Tibial artery (tissue), 4 donors: ENCODE measurements around the gene UNCX.

ENCODE experiments used
- DNase-seq, 2 donors: peaks; one replicate each; pipeline ENCODE4 v3.0.0-alpha.2; 2019
- H3K27ac ChIP-seq, 2 donors: fragments of 200-600 bp; sonication (generic) in 1 of 2; 1 replicate in 1 of 2; 2 replicates in 1 of 2; pipeline ENCODE4 v1.5.1; 2018 to 2019; ENCODE audit warnings: mild to moderate bottlenecking in 1 of 2
- H3K27me3 ChIP-seq, 2 donors: fragments of 200-600 bp; sonication (generic) in 1 of 2; one replicate each; pipeline versions ENCODE4 v1.5.1 to v1.6.0; 2016 to 2019
- H3K36me3 ChIP-seq, 3 donors: fragments of 200-600 bp; sonication (generic) in 2 of 3; one replicate each; pipeline ENCODE4 v1.5.1; 2016 to 2019; ENCODE audit warnings: mild to moderate bottlenecking in 2 of 3
- H3K4me1 ChIP-seq, 4 donors: fragments of 200-600 bp; sonication (generic) in 2 of 4; 1 replicate in 3 of 4; 2 replicates in 1 of 4; pipeline ENCODE4 v1.5.1; 2016 to 2019
- H3K4me3 ChIP-seq, 2 donors: fragments of 200-600 bp; sonication (generic) in 1 of 2; 1 replicate in 1 of 2; 2 replicates in 1 of 2; pipeline ENCODE4 v1.5.1; 2018 to 2019; ENCODE audit warnings: mild to moderate bottlenecking in 2 of 2
- H3K9me3 ChIP-seq, 3 donors: fragments of 200-600 bp; sonication (generic) in 1 of 3; one replicate each; pipeline ENCODE4 v1.5.1; 2016 to 2019
- intact Hi-C: fragments of 100-400 bp; cut with DNase I; formaldehyde crosslinking; loops from one replicate; pipeline ENCODE4 v1.15.0; 2023; ENCODE audit warnings: low total_unique reads
- TF ChIP-seq, protein P1 (sequence below), 2 experiments: fragments of 200-600 bp in 1 of 2; fragments of 450-650 bp in 1 of 2; IDR thresholded peaks; one replicate each; pipeline ENCODE4 v1.5.1; 2017 to 2019; ENCODE audit warnings: antibody characterized with exemption in 2 of 2, mild to moderate bottlenecking in 1 of 2, moderate library complexity in 1 of 2

The UNCX gene

DNA sequence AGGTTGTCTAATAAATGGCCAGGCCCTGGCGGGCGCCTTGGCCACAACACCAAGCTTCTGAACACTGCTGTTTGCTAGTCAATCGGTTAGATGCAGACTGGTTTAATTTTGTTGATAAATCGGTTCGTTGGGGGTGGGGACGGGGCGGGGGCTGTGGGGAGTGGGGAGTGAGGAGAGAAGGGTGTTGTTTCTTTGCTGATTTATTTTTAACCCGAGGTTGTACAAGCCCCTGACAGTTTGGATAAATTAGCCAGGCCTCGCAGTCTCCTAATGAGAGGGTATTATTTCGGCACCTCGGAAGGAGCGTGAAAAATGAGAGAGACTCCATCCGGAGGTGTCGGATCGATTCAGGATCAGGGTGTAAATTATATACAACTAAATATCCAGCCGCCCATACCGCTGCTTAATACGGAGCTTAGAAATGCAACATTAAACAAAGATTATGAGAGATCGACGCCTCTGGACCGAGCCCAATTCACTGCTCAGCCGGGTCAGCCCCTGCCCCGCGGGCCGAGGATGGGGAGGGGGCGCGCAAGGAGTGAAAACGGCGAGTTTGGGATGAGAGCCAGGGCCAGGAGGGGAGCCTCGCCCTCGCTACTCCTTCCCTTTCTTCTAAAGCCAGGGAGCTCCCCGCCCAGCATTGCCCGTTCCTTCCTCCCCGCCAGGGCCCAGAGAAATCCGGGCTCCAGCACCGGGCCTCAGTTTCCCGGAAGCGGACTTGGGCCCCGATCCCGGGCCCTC is 8.0 kb downstream of the UNCX start:
- intact Hi-C loops = no loop called here
- Histone ChIP-seq H3K9me3 (no peaks in the 10 kb centered on the region), H3K27ac (no peak overlapping the region), H3K4me3 (no peak overlapping the region), H3K4me1 (peaks cover 0 to 44% (median 20%) of the 10 kb centered on the region in 4 donors), H3K36me3 (no peaks in the 10 kb centered on the region), H3K27me3 (peaks cover 11 to 97% of the 10 kb centered on the region in 2 donors)
- TF ChIP-seq, protein P1, sequence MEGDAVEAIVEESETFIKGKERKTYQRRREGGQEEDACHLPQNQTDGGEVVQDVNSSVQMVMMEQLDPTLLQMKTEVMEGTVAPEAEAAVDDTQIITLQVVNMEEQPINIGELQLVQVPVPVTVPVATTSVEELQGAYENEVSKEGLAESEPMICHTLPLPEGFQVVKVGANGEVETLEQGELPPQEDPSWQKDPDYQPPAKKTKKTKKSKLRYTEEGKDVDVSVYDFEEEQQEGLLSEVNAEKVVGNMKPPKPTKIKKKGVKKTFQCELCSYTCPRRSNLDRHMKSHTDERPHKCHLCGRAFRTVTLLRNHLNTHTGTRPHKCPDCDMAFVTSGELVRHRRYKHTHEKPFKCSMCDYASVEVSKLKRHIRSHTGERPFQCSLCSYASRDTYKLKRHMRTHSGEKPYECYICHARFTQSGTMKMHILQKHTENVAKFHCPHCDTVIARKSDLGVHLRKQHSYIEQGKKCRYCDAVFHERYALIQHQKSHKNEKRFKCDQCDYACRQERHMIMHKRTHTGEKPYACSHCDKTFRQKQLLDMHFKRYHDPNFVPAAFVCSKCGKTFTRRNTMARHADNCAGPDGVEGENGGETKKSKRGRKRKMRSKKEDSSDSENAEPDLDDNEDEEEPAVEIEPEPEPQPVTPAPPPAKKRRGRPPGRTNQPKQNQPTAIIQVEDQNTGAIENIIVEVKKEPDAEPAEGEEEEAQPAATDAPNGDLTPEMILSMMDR (IDR thresholded peaks at IDR 0.05) = no peak
- DNase-seq = no peak

DNA sequence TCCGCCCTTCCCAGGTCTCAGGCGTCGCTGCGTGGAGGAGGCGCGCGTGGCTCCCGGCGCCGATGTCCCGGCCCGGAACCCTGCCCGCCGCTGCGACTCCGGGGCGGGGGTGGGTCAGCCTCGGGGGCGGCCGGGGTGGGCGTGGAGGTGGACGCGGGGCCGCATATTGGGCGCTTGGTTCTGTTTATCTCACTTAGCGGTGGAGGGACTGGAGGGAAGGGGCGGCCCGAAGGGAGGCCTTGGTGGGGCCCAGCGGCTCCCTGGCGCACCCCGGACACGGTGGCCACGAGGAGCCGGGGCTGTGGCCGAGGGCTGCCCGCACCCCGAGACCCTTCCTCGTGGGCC is 8.6 kb downstream of the UNCX start:
- intact Hi-C loops = no loop called here
- H3K4me1 ChIP-seq = peaks cover 0 to 39% (median 17%) of the 10 kb centered on the region in 4 donors
- H3K36me3 ChIP-seq = no peaks in the 10 kb centered on the region
- no peak for DNase-seq
- no peak overlapping the region for H3K27ac ChIP-seq
- H3K27me3 ChIP-seq = peaks cover 11 to 97% of the 10 kb centered on the region in 2 donors
- H3K4me3 ChIP-seq = no peak overlapping the region
- TF ChIP-seq, protein P1 (IDR thresholded peaks at IDR 0.05) = no peak
- no peaks in the 10 kb centered on the region for H3K9me3 ChIP-seq

DNA sequence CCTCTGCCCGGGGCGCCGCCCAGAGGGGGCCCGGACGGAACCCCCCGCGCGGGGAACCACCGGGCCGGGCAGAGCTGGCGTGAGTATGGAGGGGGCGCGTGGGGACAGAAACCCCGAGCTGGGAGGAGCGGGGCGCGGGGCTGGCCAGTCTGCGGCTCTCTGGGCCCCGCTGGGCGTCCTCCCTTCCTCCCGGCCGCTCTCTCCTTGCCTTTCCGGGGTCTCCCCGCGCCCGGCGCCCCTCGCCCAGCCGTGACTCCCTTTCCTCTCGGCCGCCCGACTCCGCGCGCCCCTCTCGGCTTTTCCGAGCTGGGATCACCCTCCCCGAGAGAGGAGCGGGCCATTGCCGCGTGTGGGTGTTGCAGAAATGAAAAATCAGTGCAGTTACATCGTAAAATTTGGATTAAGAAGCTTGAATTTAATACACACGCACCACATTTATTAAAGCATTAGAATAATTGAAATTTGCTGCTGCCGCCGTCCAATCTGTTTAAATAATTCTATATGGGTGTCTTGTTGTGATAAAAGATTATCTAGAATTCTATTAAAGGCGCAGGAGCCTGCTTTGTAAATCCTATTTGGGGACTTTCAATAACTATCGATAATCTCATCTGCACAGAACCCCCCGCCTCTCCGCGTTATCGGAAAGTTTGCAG is 9.1 kb downstream of the UNCX start:
- DNase-seq = no peak
- Histone ChIP-seq H3K27ac (no peak overlapping the region), H3K36me3 (no peaks in the 10 kb centered on the region), H3K9me3 (no peaks in the 10 kb centered on the region), H3K27me3 (peaks cover 11 to 100% of the 10 kb centered on the region in 2 donors), H3K4me3 (no peak overlapping the region), H3K4me1 (peaks cover 0 to 35% (median 19%) of the 10 kb centered on the region in 4 donors)
- intact Hi-C loops = no loop called here
- TF ChIP-seq, protein P1 (IDR thresholded peaks at IDR 0.05) = no peak

DNA sequence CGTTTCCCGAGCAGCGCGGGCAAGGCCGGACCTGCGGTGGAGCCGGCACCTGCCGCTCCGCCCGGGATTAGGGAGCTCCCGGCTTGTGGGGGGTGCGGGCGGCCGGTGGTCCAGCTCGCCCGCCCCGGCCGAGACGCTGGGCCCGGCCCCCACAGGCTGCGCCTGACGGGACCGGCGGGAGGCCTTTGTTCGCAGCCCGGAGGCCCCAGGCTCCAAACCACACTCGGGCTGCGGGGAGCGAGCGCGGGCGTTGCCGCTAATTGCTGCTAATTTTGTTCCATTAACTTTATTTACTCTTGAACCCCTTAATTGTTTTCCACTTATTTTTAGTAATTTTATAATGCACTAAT is 9.6 kb downstream of the UNCX start:
- TF ChIP-seq, protein P1 (IDR thresholded peaks at IDR 0.05) = no peak
- Histone ChIP-seq H3K9me3 (no peaks in the 10 kb centered on the region), H3K4me3 (no peak overlapping the region), H3K4me1 (peaks cover 0 to 35% (median 16%) of the 10 kb centered on the region in 4 donors), H3K36me3 (no peaks in the 10 kb centered on the region), H3K27ac (no peak overlapping the region), H3K27me3 (peaks cover 11 to 100% of the 10 kb centered on the region in 2 donors)
- intact Hi-C loops = no loop called here
- DNase-seq = no peak

DNA sequence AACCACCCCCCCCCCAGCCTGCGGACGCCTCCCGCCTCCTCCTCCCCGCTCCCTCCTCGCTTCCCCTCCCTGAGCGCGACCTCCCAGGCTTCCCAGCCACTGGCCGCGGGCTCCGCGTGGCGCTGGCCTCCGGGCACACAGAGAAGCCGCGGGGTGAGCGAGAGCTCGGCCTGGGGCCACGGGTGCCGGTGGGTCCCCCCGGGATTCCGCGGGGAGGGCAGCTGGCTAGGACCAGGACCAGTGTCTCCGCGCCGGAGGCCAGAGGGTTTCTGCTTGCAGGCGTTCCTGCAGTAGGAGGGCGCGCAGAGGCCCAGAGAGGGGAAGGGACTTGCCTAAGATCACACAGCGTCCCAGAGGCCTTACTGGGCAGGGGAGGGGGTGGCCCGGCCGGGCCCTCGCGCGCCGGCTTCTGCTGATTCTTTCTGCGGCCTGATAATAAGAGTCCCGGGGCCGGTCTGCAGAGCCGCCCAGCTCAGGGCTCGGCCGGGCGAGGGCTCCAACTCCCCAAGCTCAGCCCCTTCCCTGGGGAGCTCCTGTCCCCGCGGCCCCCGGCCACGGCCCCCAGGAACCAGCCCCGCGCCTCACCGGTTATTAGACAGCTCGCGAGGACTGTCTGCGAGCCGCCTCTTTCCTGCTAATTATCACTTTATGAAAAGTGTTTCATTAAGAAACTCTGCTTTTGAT is 10.1 kb downstream of the UNCX start:
- Histone ChIP-seq H3K27ac (no peak overlapping the region), H3K4me1 (peaks cover 0 to 35% (median 16%) of the 10 kb centered on the region in 4 donors), H3K36me3 (no peaks in the 10 kb centered on the region), H3K9me3 (no peaks in the 10 kb centered on the region), H3K27me3 (peaks cover 11 to 100% of the 10 kb centered on the region in 2 donors), H3K4me3 (no peak overlapping the region)
- TF ChIP-seq, protein P1 (IDR thresholded peaks at IDR 0.05) = no peak
- intact Hi-C loops = no loop called here
- DNase-seq = no peak
